ENCODE results near the gene BCL2L13.
"Not testable (repeated sequence)": the region's sequence is repeated elsewhere in the genome, so short reads cannot be mapped to it uniquely, and the experiment has no call there.

Gene BCL2L13

GRCh38 chr22:17638182-17638431 is 450 bp upstream of the BCL2L13 start:
- no peaks in the 10 kb centered on the region for H3K9me3 ChIP-seq (ENCODE audit: control insufficient read depth, low read length)
- peak overlapping the region in 1 of 2 experiments; percentile 38 for H2BK12ac ChIP-seq (ENCODE audit: low read length in 2 of 2)
- peak overlapping the region; percentile 64 for H3K4me2 ChIP-seq (ENCODE audit: low read length, poor library complexity, severe bottlenecking)
- peak overlapping the region; percentile 91 for H4K91ac ChIP-seq (ENCODE audit: low read length)
- no peaks in the 10 kb centered on the region for H3K27me3 ChIP-seq (ENCODE audit: control insufficient read depth in 1 of 2, insufficient read depth in 1 of 2, low read length in 2 of 2)
- H4K8ac ChIP-seq (ENCODE audit: low read length), result peak overlapping the region; percentile 92
- under 1% methylated on average over 10 of the region's 10 CpGs for WGBS
- H2AK5ac ChIP-seq (ENCODE audit: low read length, severe bottlenecking), result no peak overlapping the region
- H3K4me1 ChIP-seq (ENCODE audit: control insufficient read depth, insufficient read depth, low read depth, low read length), result peaks cover 7% of the 10 kb centered on the region
- peak; percentile 93 for DNase-seq
- no peak overlapping the region for H2AFZ ChIP-seq (ENCODE audit: low read depth, low read length)
- no peak overlapping the region for H3K14ac ChIP-seq (ENCODE audit: low read length in 2 of 2)
- no peak overlapping the region for H2BK15ac ChIP-seq (ENCODE audit: low read depth, poor library complexity, severe bottlenecking)
- no peak overlapping the region for H3K23ac ChIP-seq (ENCODE audit: low read length in 2 of 2)
- peaks cover 3% of the 10 kb centered on the region for H3K79me1 ChIP-seq (replicated peaks; ENCODE audit: low read length, poor library complexity, severe bottlenecking)
- H2BK5ac ChIP-seq (ENCODE audit: low read depth, low read length, poor library complexity, severe bottlenecking), result no peak overlapping the region
- H3K36me3 ChIP-seq (ENCODE audit: control insufficient read depth in 1 of 2, insufficient read depth in 2 of 2, low read depth in 1 of 2, low read length in 2 of 2), result peaks cover 0 to 4% of the 10 kb centered on the region in 2 experiments
- H3K4ac ChIP-seq (ENCODE audit: low read depth in 1 of 2, low read length in 2 of 2), result peak overlapping the region in 1 of 2 experiments; percentile 5
- peak overlapping the region; percentile 83 to 86 for H3K4me3 ChIP-seq (ENCODE audit: insufficient read depth in 1 of 2, low read depth in 1 of 2, low read length in 2 of 2)
- peak overlapping the region; percentile 42 for H2BK120ac ChIP-seq (ENCODE audit: low read depth, low read length)
- peak overlapping the region; percentile 93 for H3K9ac ChIP-seq (ENCODE audit: low read length)
- H3K18ac ChIP-seq (ENCODE audit: low read depth in 1 of 2, low read length in 2 of 2), result peak overlapping the region; percentile 67 to 85
- peak overlapping the region; percentile 94 for H3K27ac ChIP-seq (ENCODE audit: low read length, poor library complexity, severe bottlenecking)

- peak overlapping the region; percentile 94 for H3K27ac ChIP-seq (ENCODE audit: low read length, poor library complexity, severe bottlenecking)
- H3K4me1 ChIP-seq (ENCODE audit: control insufficient read depth, insufficient read depth, low read depth, low read length), result peaks cover 6% of the 10 kb centered on the region
- H3K23ac ChIP-seq (ENCODE audit: low read length in 2 of 2), result no peak overlapping the region
- H2AK5ac ChIP-seq (ENCODE audit: low read length, severe bottlenecking), result no peak overlapping the region
- WGBS, result under 1% methylated on average over 7 of the region's 8 CpGs
- peak overlapping the region in 1 of 2 experiments; percentile 98 for H3K4ac ChIP-seq (ENCODE audit: low read depth in 1 of 2, low read length in 2 of 2)
- peak overlapping the region; percentile 84 for H2BK5ac ChIP-seq (ENCODE audit: low read depth, low read length, poor library complexity, severe bottlenecking)
- H2BK12ac ChIP-seq (ENCODE audit: low read length in 2 of 2), result no peak overlapping the region
- peak overlapping the region; percentile 60 to 90 for H3K18ac ChIP-seq (ENCODE audit: low read depth in 1 of 2, low read length in 2 of 2)
- H3K4me2 ChIP-seq (ENCODE audit: low read length, poor library complexity, severe bottlenecking), result peak overlapping the region; percentile 82
- peak overlapping the region; percentile 37 for H2BK15ac ChIP-seq (ENCODE audit: low read depth, poor library complexity, severe bottlenecking)
- H2BK120ac ChIP-seq (ENCODE audit: low read depth, low read length), result peak overlapping the region; percentile 11
- peak overlapping the region; percentile 83 to 86 for H3K4me3 ChIP-seq (ENCODE audit: insufficient read depth in 1 of 2, low read depth in 1 of 2, low read length in 2 of 2)
- H3K9me3 ChIP-seq (ENCODE audit: control insufficient read depth, low read length), result no peaks in the 10 kb centered on the region
- H4K8ac ChIP-seq (ENCODE audit: low read length), result peak overlapping the region; percentile 79
- peak overlapping the region; percentile 71 for H4K91ac ChIP-seq (ENCODE audit: low read length)
- H3K36me3 ChIP-seq (ENCODE audit: control insufficient read depth in 1 of 2, insufficient read depth in 2 of 2, low read depth in 1 of 2, low read length in 2 of 2), result peaks cover 0 to 4% of the 10 kb centered on the region in 2 experiments
- peak; percentile 90 for DNase-seq
- peak overlapping the region in 1 of 2 experiments; percentile 91 for H3K14ac ChIP-seq (ENCODE audit: low read length in 2 of 2)
- H2AFZ ChIP-seq (ENCODE audit: low read depth, low read length), result peak overlapping the region; percentile 80
- peaks cover 3% of the 10 kb centered on the region for H3K79me1 ChIP-seq (replicated peaks; ENCODE audit: low read length, poor library complexity, severe bottlenecking)
- peak overlapping the region; percentile 93 for H3K9ac ChIP-seq (ENCODE audit: low read length)
- H3K27me3 ChIP-seq (ENCODE audit: control insufficient read depth in 1 of 2, insufficient read depth in 1 of 2, low read length in 2 of 2), result no peaks in the 10 kb centered on the region
Observed at GRCh38 chr22:17639247-17639741, 737 bp downstream of the BCL2L13 start.

GRCh38 chr22:17641269-17641668 is 2.7 kb downstream of the BCL2L13 start:
- no peak overlapping the region for H3K23ac ChIP-seq (ENCODE audit: low read length in 2 of 2)
- H3K14ac ChIP-seq (ENCODE audit: low read length in 2 of 2), result no peak overlapping the region
- no peak overlapping the region for H2BK120ac ChIP-seq (ENCODE audit: low read depth, low read length)
- H3K4me2 ChIP-seq (ENCODE audit: low read length, poor library complexity, severe bottlenecking), result no peak overlapping the region
- H4K8ac ChIP-seq (ENCODE audit: low read length), result no peak overlapping the region
- H3K36me3 ChIP-seq (ENCODE audit: control insufficient read depth in 1 of 2, insufficient read depth in 2 of 2, low read depth in 1 of 2, low read length in 2 of 2), result peaks cover 0 to 10% of the 10 kb centered on the region in 2 experiments
- 87% methylated on average over 3 of the region's 3 CpGs for WGBS
- H3K27ac ChIP-seq (ENCODE audit: low read length, poor library complexity, severe bottlenecking), result no peak overlapping the region
- no peak overlapping the region for H4K91ac ChIP-seq (ENCODE audit: low read length)
- H3K4ac ChIP-seq (ENCODE audit: low read depth in 1 of 2, low read length in 2 of 2), result no peak overlapping the region
- no peak overlapping the region for H2BK12ac ChIP-seq (ENCODE audit: low read length in 2 of 2)
- no peak overlapping the region for H2AFZ ChIP-seq (ENCODE audit: low read depth, low read length)
- H3K9ac ChIP-seq (ENCODE audit: low read length), result no peak overlapping the region
- peaks cover 5% of the 10 kb centered on the region for H3K79me1 ChIP-seq (replicated peaks; ENCODE audit: low read length, poor library complexity, severe bottlenecking)
- H2BK5ac ChIP-seq (ENCODE audit: low read depth, low read length, poor library complexity, severe bottlenecking), result no peak overlapping the region
- H3K4me3 ChIP-seq (ENCODE audit: insufficient read depth in 1 of 2, low read depth in 1 of 2, low read length in 2 of 2), result no peak overlapping the region
- peaks cover 6% of the 10 kb centered on the region for H3K4me1 ChIP-seq (ENCODE audit: control insufficient read depth, insufficient read depth, low read depth, low read length)
- no peak overlapping the region for H2AK5ac ChIP-seq (ENCODE audit: low read length, severe bottlenecking)
- no peak for DNase-seq
- H3K27me3 ChIP-seq (ENCODE audit: control insufficient read depth in 1 of 2, insufficient read depth in 1 of 2, low read length in 2 of 2), result no peaks in the 10 kb centered on the region
- no peak overlapping the region for H2BK15ac ChIP-seq (ENCODE audit: low read depth, poor library complexity, severe bottlenecking)
- no peaks in the 10 kb centered on the region for H3K9me3 ChIP-seq (ENCODE audit: control insufficient read depth, low read length)
- H3K18ac ChIP-seq (ENCODE audit: low read depth in 1 of 2, low read length in 2 of 2), result no peak overlapping the region

DNA sequence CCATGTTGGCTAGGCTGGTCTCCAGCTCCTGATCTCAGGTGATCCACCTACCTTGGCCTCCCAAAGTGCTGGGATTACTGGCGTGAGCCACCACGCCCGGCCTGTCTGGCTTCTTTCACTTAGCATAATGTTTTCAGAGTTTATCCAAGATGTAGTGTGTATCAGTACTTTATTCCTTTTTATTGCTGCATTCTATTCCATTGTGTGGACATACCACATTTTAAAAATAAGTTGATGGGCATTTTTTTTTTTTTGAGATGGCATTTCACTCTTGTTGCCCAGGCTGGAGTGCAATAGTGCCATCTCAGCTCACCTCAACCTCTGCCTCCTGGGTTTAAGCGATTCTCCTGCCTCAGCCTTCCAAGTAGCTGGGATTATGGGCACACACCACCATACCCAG is 3.8 kb downstream of the BCL2L13 start:
- H3K27ac ChIP-seq (ENCODE audit: low read length, poor library complexity, severe bottlenecking); H2BK12ac ChIP-seq (ENCODE audit: low read length in 2 of 2); H2BK5ac ChIP-seq (ENCODE audit: low read depth, low read length, poor library complexity, severe bottlenecking); H4K8ac ChIP-seq (ENCODE audit: low read length); H2BK15ac ChIP-seq (ENCODE audit: low read depth, poor library complexity, severe bottlenecking); H3K9me3 ChIP-seq (ENCODE audit: control insufficient read depth, low read length); H3K79me1 ChIP-seq (replicated peaks; ENCODE audit: low read length, poor library complexity, severe bottlenecking); H3K18ac ChIP-seq (ENCODE audit: low read depth in 1 of 2, low read length in 2 of 2); H3K9ac ChIP-seq (ENCODE audit: low read length); H2AK5ac ChIP-seq (ENCODE audit: low read length, severe bottlenecking); H3K4me3 ChIP-seq (ENCODE audit: insufficient read depth in 1 of 2, low read depth in 1 of 2, low read length in 2 of 2); DNase-seq; H3K27me3 ChIP-seq (ENCODE audit: control insufficient read depth in 1 of 2, insufficient read depth in 1 of 2, low read length in 2 of 2); H2AFZ ChIP-seq (ENCODE audit: low read depth, low read length); H3K23ac ChIP-seq (ENCODE audit: low read length in 2 of 2); H3K4me1 ChIP-seq (ENCODE audit: control insufficient read depth, insufficient read depth, low read depth, low read length); H3K4ac ChIP-seq (ENCODE audit: low read depth in 1 of 2, low read length in 2 of 2); H3K4me2 ChIP-seq (ENCODE audit: low read length, poor library complexity, severe bottlenecking); H3K14ac ChIP-seq (ENCODE audit: low read length in 2 of 2); H4K91ac ChIP-seq (ENCODE audit: low read length); H2BK120ac ChIP-seq (ENCODE audit: low read depth, low read length): not testable (repeated sequence)
- H3K36me3 ChIP-seq (ENCODE audit: control insufficient read depth in 1 of 2, insufficient read depth in 2 of 2, low read depth in 1 of 2, low read length in 2 of 2), result peaks cover 0 to 12% of the 10 kb centered on the region in 2 experiments
- WGBS, result 100% methylated on average over 2 of the region's 4 CpGs
